ENCODE results near the gene EIF4G1.

EIF4G1 gene

DNA sequence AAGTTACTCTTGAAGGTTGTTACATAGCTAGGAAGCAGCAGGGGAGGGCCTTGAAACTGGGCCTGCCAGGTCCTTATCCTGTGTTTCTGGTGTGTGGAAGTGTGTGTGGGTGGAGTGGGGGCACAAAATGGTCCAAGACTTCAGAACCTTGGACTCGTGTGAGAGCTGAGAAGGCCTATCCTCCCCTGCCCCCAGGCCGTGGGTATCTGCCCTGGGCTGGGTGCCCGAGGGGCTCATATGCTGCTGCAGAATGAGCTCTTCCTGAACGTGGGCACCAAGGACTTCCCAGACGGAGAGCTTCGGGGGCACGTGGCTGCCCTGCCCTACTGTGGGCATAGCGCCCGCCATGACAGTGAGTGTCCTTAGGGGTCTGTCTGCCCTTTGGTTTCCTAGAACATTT lies 69.9 kb downstream of the EIF4G1 start:
- no peak for DNase-seq (ENCODE audit: low read depth, low spot score)

Measured in smooth muscle cell of the brain vasculature (primary cell).